ENCODE measurements around the gene OR2J1.
"Not testable (repeated sequence)": the region's sequence is repeated elsewhere in the genome, so short reads cannot be mapped to it uniquely, and the experiment has no call there.

OR2J1 gene

GRCh38 chr6:29082457-29082856 lies 16.8 kb upstream of the OR2J1 start:
- no peak overlapping the region for H3K4me3 ChIP-seq (ENCODE audit: low read depth, low read length)
- no peak for DNase-seq
- TF ChIP-seq CTCF (IDR thresholded peaks at IDR 0.05; ENCODE audit: low read depth, low read length, missing control alignments), result no peak
- H3K27ac ChIP-seq, result no peak overlapping the region
- in situ Hi-C loops (cut with HindIII; ENCODE audit: low pct_ligation_motif_present, low sequenced_read_pairs), result no loop called here
- H3K36me3 ChIP-seq (replicated peaks), result no peaks in the 10 kb centered on the region
- H3K27me3 ChIP-seq (replicated peaks), result no peaks in the 10 kb centered on the region

DNA sequence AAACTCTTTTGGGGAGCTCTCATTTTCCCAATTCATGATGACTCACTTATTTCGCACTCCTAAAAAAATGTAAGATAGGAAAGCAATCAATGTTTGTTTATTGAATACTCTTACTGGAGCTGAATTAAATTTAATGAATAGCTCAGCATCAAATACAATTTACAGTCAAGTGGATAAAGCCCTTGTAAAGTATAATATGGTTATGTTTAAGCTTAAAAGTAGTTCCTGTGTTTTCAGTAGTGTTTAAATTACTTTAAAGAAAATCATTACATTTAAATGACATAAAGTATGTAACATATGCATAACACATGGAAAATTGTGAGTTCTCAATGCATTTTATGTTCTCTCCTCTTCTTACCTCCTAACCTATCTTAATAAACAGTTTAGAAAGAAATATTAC lies 12.1 kb upstream of the OR2J1 start, which contains the start of gene OR2B3:
TSS of gene OR2B3 (minus strand) at position 101 of the 400 bp plus-strand sequence. CDS start at position 36, 65 bp downstream.
- TF ChIP-seq CTCF (IDR thresholded peaks at IDR 0.05; ENCODE audit: low read depth, low read length, missing control alignments), result no peak
- Histone ChIP-seq H3K36me3 (replicated peaks) (no peaks in the 10 kb centered on the region), H3K27ac (no peak within 1 kb of the TSS), H3K27me3 (replicated peaks) (no peaks in the 10 kb centered on the region), H3K4me3 (ENCODE audit: low read depth, low read length) (no peak within 1 kb of the TSS)
- in situ Hi-C loops (cut with HindIII; ENCODE audit: low pct_ligation_motif_present, low sequenced_read_pairs), result no loop called here
- DNase-seq, result no peak

GRCh38 chr6:29092957-29093356 lies 6.3 kb upstream of the OR2J1 start:
- in situ Hi-C loops (cut with HindIII; ENCODE audit: low pct_ligation_motif_present, low sequenced_read_pairs), result no loop called here
- TF ChIP-seq CTCF (IDR thresholded peaks at IDR 0.05; ENCODE audit: low read depth, low read length, missing control alignments), result no peak
- no peak for DNase-seq
- Histone ChIP-seq H3K4me3 (ENCODE audit: low read depth, low read length) (no peak overlapping the region), H3K27me3 (replicated peaks) (no peaks in the 10 kb centered on the region), H3K27ac (no peak overlapping the region), H3K36me3 (replicated peaks) (no peaks in the 10 kb centered on the region)

DNA sequence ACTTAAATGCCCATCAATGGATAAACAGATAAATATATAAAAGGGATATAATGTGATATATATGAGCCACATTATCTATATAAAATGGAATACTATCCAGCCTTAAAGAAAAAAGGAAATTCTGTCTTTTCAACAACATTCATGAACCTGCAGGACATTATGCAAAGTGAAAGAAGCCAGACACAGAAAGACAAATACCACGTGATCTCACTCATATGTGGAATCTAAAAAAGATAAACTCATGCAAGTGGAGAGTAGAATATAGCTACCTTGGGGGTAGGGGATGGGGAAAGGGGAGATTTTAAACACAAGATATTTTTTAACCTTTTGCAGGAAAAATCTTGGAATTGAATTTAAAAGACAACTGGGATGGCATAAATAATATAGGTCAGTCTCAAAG lies 1.5 kb upstream of the OR2J1 start:
- Histone ChIP-seq H3K27me3 (replicated peaks) (no peaks in the 10 kb centered on the region), H3K4me3 (ENCODE audit: low read depth, low read length) (no peak overlapping the region), H3K27ac (no peak overlapping the region), H3K36me3 (replicated peaks) (no peaks in the 10 kb centered on the region)
- in situ Hi-C loops (cut with HindIII; ENCODE audit: low pct_ligation_motif_present, low sequenced_read_pairs), result no loop called here
- TF ChIP-seq CTCF (IDR thresholded peaks at IDR 0.05; ENCODE audit: low read depth, low read length, missing control alignments), result no peak
- DNase-seq, result no peak

- in situ Hi-C loops (cut with HindIII; ENCODE audit: low pct_ligation_motif_present, low sequenced_read_pairs), result no loop called here
- no peaks in the 10 kb centered on the region for H3K36me3 ChIP-seq (replicated peaks)
- TF ChIP-seq CTCF (IDR thresholded peaks at IDR 0.05; ENCODE audit: low read depth, low read length, missing control alignments), result no peak
- H3K4me3 ChIP-seq (ENCODE audit: low read depth, low read length), result no peak within 1 kb of the TSS
- no peak within 1 kb of the TSS for H3K27ac ChIP-seq
- no peak for DNase-seq
- no peaks in the 10 kb centered on the region for H3K27me3 ChIP-seq (replicated peaks)
These were observed 8.5 kb downstream of the OR2J1 start, which contains the start of gene OR2J3 for GRCh38 chr6:29107758-29108157. Gene OR2J3 (plus strand): TSS chr6:29108058. CDS start chr6:29111891, 3,833 bp downstream.

DNA sequence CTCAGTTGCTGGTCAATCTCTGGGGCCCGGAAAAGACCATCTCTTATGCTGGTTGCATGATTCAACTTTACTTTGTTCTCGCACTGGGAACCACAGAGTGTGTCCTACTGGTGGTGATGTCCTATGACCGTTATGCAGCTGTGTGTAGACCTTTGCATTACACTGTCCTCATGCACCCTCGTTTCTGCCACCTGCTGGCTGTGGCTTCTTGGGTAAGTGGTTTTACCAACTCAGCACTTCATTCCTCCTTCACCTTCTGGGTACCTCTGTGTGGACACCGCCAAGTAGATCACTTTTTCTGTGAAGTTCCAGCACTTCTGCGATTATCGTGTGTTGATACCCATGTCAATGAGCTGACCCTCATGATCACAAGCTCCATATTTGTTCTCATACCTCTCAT lies 12.8 kb downstream of the OR2J1 start:
- H3K36me3 ChIP-seq (replicated peaks), result no peaks in the 10 kb centered on the region
- no peak overlapping the region for H3K27ac ChIP-seq
- H3K4me3 ChIP-seq (ENCODE audit: low read depth, low read length), result no peak overlapping the region
- no peak for TF ChIP-seq CTCF (IDR thresholded peaks at IDR 0.05; ENCODE audit: low read depth, low read length, missing control alignments)
- in situ Hi-C loops (cut with HindIII; ENCODE audit: low pct_ligation_motif_present, low sequenced_read_pairs), result no loop called here
- DNase-seq, result no peak
- no peaks in the 10 kb centered on the region for H3K27me3 ChIP-seq (replicated peaks)

DNA sequence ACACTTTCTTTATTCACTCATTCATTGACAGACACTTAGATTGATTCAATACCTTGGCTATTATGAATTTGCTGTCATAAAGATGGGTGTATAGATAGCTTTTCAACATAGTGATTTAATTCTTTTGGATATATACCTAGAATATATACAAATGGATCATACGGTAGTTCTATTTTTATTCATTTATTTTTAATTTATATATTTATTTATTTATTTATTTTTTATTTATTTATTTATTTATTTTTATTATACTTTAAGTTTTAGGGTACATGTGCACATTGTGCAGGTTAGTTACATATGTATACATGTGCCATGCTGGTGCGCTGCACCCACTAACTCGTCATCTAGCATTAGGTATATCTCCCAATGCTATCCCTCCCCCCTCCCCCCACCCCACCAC lies 15.7 kb downstream of the OR2J1 start:
- not testable (repeated sequence) for DNase-seq; H3K36me3 ChIP-seq (replicated peaks)

More for the DNA sequence above, 15.7 kb downstream of the OR2J1 start:
- H3K27me3 ChIP-seq (replicated peaks); in situ Hi-C loops (cut with HindIII; ENCODE audit: low pct_ligation_motif_present, low sequenced_read_pairs); H3K27ac ChIP-seq; H3K4me3 ChIP-seq (ENCODE audit: low read depth, low read length): not testable (repeated sequence)
